Panc1 (cell line): ENCODE data around the gene SLC9A3. TPM values are rescaled to one million over a fixed set of nuclear protein-coding genes. Genes with fewer than 3 reads are reported as not detected.

ENCODE experiments used
- ATAC-seq: fragments of 200-7000 bp; cut with Tn5 transposase; 2 replicates; pipeline ENCODE4 v1.9.1; 2020; ENCODE audit warnings: mild to moderate bottlenecking, moderate library complexity
- BruUV-seq: library from RNA; stranded (reverse); fragments of 400-500 nt; replicated peaks from 2 replicates; lab custom pipeline; 2021; lab: Mats Ljungman, UMichigan
- CTCF ChIA-PET: fragments of 300-600 bp; sonication (Branson Sonifier 250); formaldehyde crosslinking; loops from one replicate; lab custom pipeline; 2022; ENCODE audit warnings: antibody characterized with exemption; lab: Charles Lee
- POLR2A ChIA-PET: fragments of 300-600 bp; sonication (Branson Sonifier 250); formaldehyde crosslinking; loops from one replicate; lab custom pipeline; 2022; ENCODE audit warnings: antibody characterized with exemption; lab: Charles Lee
- DNase-seq: peaks from one replicate; pipeline ENCODE4 v3.0.0-alpha.2; 2010; ENCODE audit warnings: low read depth, low spot score
- H3K27ac ChIP-seq: 2 replicates; pipeline ENCODE4 v1.5.1; 2011; ENCODE audit warnings: mild to moderate bottlenecking, low read length, inconsistent platforms
- H3K27me3 ChIP-seq: fragments of 200-500 bp; sonication (Bioruptor generic); 2 replicates; pipeline ENCODE4 v1.6.0; 2014; ENCODE audit warnings: low read length, inconsistent platforms; ENCODE audit not compliant: control insufficient read depth, insufficient read depth
- H3K36me3 ChIP-seq: fragments of 200-500 bp; sonication (Bioruptor generic); 2 replicates; pipeline ENCODE4 v1.5.1; 2014; ENCODE audit warnings: inconsistent platforms, mild to moderate bottlenecking, low read length, moderate library complexity; ENCODE audit not compliant: control insufficient read depth, insufficient read depth
- H3K4me1 ChIP-seq: 2 replicates; pipeline ENCODE4 v1.5.1; 2011; ENCODE audit warnings: inconsistent platforms, mild to moderate bottlenecking, low read length, moderate library complexity; ENCODE audit not compliant: control insufficient read depth, insufficient read depth
- H3K4me3 ChIP-seq, 2 experiments: 2 replicates each; pipeline ENCODE4 v1.5.1; 2011 to 2012; ENCODE audit warnings: low read depth in 2 of 2, low read length in 2 of 2, mild to moderate bottlenecking in 2 of 2, inconsistent platforms in 1 of 2, moderate library complexity in 1 of 2
- H3K9me3 ChIP-seq: fragments of 200-500 bp; sonication (Bioruptor generic); 2 replicates; pipeline ENCODE4 v1.5.1; 2014; ENCODE audit warnings: low read depth, mild to moderate bottlenecking, inconsistent platforms, low read length, moderate library complexity; ENCODE audit not compliant: control insufficient read depth, insufficient read depth
- POLR2AphosphoS5 ChIP-seq: IDR thresholded peaks from 2 replicates; pipeline ENCODE4 v1.6.1; 2012; ENCODE audit warnings: mild to moderate bottlenecking, low read depth, low read length, moderate library complexity
- REST ChIP-seq, 2 experiments: IDR thresholded peaks; 2 replicates each; pipeline ENCODE4 v1.6.1; 2011 to 2012; ENCODE audit warnings: low read depth in 2 of 2, control low read depth in 1 of 2, low read length in 1 of 2, mild to moderate bottlenecking in 1 of 2, moderate library complexity in 1 of 2; ENCODE audit not compliant: insufficient read depth in 1 of 2
- SIN3A ChIP-seq: IDR thresholded peaks from 2 replicates; pipeline ENCODE4 v1.6.1; 2012; ENCODE audit warnings: low read depth, mild to moderate bottlenecking, low read length, moderate library complexity, borderline replicate concordance; ENCODE audit not compliant: insufficient read depth
- TCF7L2 ChIP-seq: IDR thresholded peaks from 2 replicates; pipeline ENCODE4 v1.6.1; 2011; ENCODE audit warnings: mild to moderate bottlenecking, low read depth, low read length, inconsistent platforms
- in situ Hi-C: cut with HindIII; loops from 2 replicates; pipeline ENCODE4 v1.10.0; 2016; ENCODE audit warnings: low sequenced_read_pairs, low pct_unique_long_range_greater_than_20kb
- intact Hi-C: fragments of 100-400 bp; cut with micrococcal nuclease; formaldehyde crosslinking; loops from one replicate; pipeline ENCODE4 v1.10.0; 2022; ENCODE audit not compliant: unreplicated experiment
- total RNA-seq: library from RNA; stranded (reverse); gene quantifications from one replicate; pipeline ENCODE4 v1.2.1, GENCODE V29; 2021; ENCODE audit not compliant: unreplicated experiment
- TF ChIP-seq, protein P1 (sequence below): fragments of 450-650 bp; IDR thresholded peaks from 2 replicates; pipeline ENCODE4 v1.5.1; 2017; ENCODE audit warnings: mild to moderate bottlenecking

SLC9A3 gene
- total RNA-seq, 1 experiment from 2014 or later, result 2.0 TPM

- Histone ChIP-seq H3K9me3 (no peaks in the 10 kb centered on the region), H3K36me3 (no peaks in the 10 kb centered on the region; the same call in 1 of the 2 replicates), H3K27ac (no peak overlapping the region), H3K4me3 (no peak overlapping the region), H3K4me1 (peaks cover 12% of the 10 kb centered on the region), H3K27me3 (no peaks in the 10 kb centered on the region)
- ATAC-seq, result no peak
- ChIA-PET POLR2A (no interaction called here), CTCF (no interaction called here)
- intact Hi-C loops (no loop called here), in situ Hi-C loops (no loop called here)
- no peak for DNase-seq
- TF ChIP-seq SIN3A (no peak), REST (IDR thresholded peaks at IDR 0.05; ENCODE audit: insufficient read depth in 1 of 2, low read depth in 2 of 2, low read length in 1 of 2) (no peak), TCF7L2 (no peak), POLR2AphosphoS5 (no peak)
- TF ChIP-seq, protein P1, sequence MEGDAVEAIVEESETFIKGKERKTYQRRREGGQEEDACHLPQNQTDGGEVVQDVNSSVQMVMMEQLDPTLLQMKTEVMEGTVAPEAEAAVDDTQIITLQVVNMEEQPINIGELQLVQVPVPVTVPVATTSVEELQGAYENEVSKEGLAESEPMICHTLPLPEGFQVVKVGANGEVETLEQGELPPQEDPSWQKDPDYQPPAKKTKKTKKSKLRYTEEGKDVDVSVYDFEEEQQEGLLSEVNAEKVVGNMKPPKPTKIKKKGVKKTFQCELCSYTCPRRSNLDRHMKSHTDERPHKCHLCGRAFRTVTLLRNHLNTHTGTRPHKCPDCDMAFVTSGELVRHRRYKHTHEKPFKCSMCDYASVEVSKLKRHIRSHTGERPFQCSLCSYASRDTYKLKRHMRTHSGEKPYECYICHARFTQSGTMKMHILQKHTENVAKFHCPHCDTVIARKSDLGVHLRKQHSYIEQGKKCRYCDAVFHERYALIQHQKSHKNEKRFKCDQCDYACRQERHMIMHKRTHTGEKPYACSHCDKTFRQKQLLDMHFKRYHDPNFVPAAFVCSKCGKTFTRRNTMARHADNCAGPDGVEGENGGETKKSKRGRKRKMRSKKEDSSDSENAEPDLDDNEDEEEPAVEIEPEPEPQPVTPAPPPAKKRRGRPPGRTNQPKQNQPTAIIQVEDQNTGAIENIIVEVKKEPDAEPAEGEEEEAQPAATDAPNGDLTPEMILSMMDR, result no peak
- no TSS peak for BruUV-seq
Observed at GRCh38 chr5:439636-440035, 84.6 kb downstream of the SLC9A3 start.

- BruUV-seq, result no TSS peak
- in situ Hi-C loops, result no loop called here
- CTCF ChIA-PET, result no interaction called here
Observed at GRCh38 chr5:439181-439580, 85.1 kb downstream of the SLC9A3 start.

More at GRCh38 chr5:439181-439580, 85.1 kb downstream of the SLC9A3 start:
- Histone ChIP-seq H3K4me1 (peaks cover 7% of the 10 kb centered on the region), H3K27ac (no peak overlapping the region), H3K4me3 (no peak overlapping the region), H3K27me3 (no peaks in the 10 kb centered on the region), H3K36me3 (no peaks in the 10 kb centered on the region; the same call in 1 of the 2 replicates), H3K9me3 (no peaks in the 10 kb centered on the region)
- no peak for ATAC-seq
- POLR2A ChIA-PET, result no interaction called here
- DNase-seq, result no peak
- intact Hi-C loops, result no loop called here
- TF ChIP-seq, protein P1, result no peak
- TF ChIP-seq POLR2AphosphoS5, result no peak
